ENCODE measurements around the gene PHYH.

Gene PHYH

DNA sequence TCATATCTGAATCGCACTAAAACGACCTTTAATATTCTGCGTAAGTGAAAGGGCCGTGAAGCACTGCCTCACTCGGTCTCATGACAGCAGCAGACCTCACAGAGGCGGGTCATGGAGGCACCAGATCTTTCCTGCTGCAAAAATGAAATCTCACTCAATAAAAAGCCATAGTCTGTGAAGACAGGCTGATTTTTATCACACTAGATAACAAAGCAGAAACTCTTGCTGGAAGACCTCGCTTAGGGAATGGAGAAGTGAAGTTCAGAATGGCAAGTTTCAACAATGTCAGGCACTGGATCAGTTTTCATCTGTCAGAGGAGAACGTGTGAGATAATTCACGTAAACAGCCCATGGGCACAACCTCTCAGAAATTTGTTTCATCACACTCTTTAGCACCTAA is 40.2 kb upstream of the PHYH start:
- Histone ChIP-seq H3K4me2 (ENCODE audit: low read depth, low read length, poor library complexity, severe bottlenecking) (peak overlapping the region; percentile 84), H3K9me2 (replicated peaks; ENCODE audit: insufficient read depth, low read length) (no peaks in the 10 kb centered on the region), H3K27me3 (ENCODE audit: low read length) (no peaks in the 10 kb centered on the region), H3K9me3 (ENCODE audit: insufficient read depth, low read length) (no peaks in the 10 kb centered on the region), H3K9ac (ENCODE audit: low read length) (peak overlapping the region; percentile 26), H3F3A (ENCODE audit: insufficient read depth) (peaks cover 18% of the 10 kb centered on the region), H4K20me1 (ENCODE audit: low read depth, low read length) (no peaks in the 10 kb centered on the region), H3K36me3 (ENCODE audit: low read length) (peaks cover 5% of the 10 kb centered on the region; the same call in 1 of the 2 replicates), H3K4me3 (ENCODE audit: insufficient read depth, low read length, poor library complexity, severe bottlenecking) (peak overlapping the region; percentile 47), H3K27ac (ENCODE audit: low read depth, low read length) (peak overlapping the region; percentile 89), H3K79me2 (ENCODE audit: insufficient read depth, low read length) (peaks cover 67% of the 10 kb centered on the region), H2AFZ (ENCODE audit: low read depth, low read length, severe bottlenecking) (no peak overlapping the region)
- TF ChIP-seq, protein P1, sequence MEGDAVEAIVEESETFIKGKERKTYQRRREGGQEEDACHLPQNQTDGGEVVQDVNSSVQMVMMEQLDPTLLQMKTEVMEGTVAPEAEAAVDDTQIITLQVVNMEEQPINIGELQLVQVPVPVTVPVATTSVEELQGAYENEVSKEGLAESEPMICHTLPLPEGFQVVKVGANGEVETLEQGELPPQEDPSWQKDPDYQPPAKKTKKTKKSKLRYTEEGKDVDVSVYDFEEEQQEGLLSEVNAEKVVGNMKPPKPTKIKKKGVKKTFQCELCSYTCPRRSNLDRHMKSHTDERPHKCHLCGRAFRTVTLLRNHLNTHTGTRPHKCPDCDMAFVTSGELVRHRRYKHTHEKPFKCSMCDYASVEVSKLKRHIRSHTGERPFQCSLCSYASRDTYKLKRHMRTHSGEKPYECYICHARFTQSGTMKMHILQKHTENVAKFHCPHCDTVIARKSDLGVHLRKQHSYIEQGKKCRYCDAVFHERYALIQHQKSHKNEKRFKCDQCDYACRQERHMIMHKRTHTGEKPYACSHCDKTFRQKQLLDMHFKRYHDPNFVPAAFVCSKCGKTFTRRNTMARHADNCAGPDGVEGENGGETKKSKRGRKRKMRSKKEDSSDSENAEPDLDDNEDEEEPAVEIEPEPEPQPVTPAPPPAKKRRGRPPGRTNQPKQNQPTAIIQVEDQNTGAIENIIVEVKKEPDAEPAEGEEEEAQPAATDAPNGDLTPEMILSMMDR (IDR thresholded peaks at IDR 0.05; ENCODE audit: insufficient read depth, low read length, poor library complexity, severe bottlenecking): no peak
- no peak for TF ChIP-seq EZH2phosphoT487 (conservative IDR thresholded peaks at IDR 0.05; ENCODE audit: low read length)

DNA sequence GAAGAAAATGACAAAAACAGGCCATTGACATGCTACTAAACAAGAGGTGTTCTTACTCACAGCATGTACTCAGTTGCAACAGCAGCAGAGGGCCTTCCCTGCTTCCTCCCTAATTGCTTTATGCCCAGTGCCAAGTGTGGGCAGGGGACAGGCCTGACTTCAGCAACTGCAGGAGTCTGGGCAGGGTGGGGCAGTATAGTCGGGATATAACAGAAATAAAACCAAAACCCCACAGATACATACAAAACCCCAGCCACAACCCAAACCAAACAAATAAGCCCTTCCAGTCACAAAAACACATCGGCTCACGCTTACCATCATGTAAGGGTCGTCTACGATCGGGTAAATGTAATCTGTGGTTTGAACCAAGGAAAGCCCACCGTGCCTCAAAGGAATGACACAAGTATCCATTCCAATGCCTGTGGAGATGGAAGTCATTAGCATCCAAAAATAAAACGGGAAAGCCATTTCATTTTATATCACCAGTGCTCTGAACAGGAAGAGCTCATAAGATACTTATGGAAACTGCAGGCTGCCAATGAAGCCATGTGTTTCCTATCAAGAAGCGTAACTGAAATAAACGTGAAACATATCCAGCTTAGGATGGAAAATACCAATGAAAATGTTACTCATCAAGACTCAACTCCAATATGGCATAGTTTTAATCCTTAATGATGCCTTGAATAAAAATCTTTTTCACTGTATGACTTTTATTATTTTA is 38.7 kb upstream of the PHYH start:
- no peaks in the 10 kb centered on the region for H3K9me2 ChIP-seq (replicated peaks; ENCODE audit: insufficient read depth, low read length)
- peaks cover 9% of the 10 kb centered on the region for H3K36me3 ChIP-seq (ENCODE audit: low read length)
- H3K27me3 ChIP-seq (ENCODE audit: low read length): no peaks in the 10 kb centered on the region
- no peak overlapping the region for H3K4me3 ChIP-seq (ENCODE audit: insufficient read depth, low read length, poor library complexity, severe bottlenecking)
- H3K9ac ChIP-seq (ENCODE audit: low read length): no peak overlapping the region
- H2AFZ ChIP-seq (ENCODE audit: low read depth, low read length, severe bottlenecking): no peak overlapping the region
- H3K9me3 ChIP-seq (ENCODE audit: insufficient read depth, low read length): no peaks in the 10 kb centered on the region
- H3K27ac ChIP-seq (ENCODE audit: low read depth, low read length): no peak overlapping the region
- TF ChIP-seq, protein P1 (IDR thresholded peaks at IDR 0.05; ENCODE audit: insufficient read depth, low read length, poor library complexity, severe bottlenecking): no peak
- no peak for TF ChIP-seq EZH2phosphoT487 (conservative IDR thresholded peaks at IDR 0.05; ENCODE audit: low read length)
- H3K4me2 ChIP-seq (ENCODE audit: low read depth, low read length, poor library complexity, severe bottlenecking): no peak overlapping the region
- peaks cover 18% of the 10 kb centered on the region for H3F3A ChIP-seq (ENCODE audit: insufficient read depth)
- no peaks in the 10 kb centered on the region for H4K20me1 ChIP-seq (ENCODE audit: low read depth, low read length)
- peaks cover 52% of the 10 kb centered on the region for H3K79me2 ChIP-seq (ENCODE audit: insufficient read depth, low read length)

DNA sequence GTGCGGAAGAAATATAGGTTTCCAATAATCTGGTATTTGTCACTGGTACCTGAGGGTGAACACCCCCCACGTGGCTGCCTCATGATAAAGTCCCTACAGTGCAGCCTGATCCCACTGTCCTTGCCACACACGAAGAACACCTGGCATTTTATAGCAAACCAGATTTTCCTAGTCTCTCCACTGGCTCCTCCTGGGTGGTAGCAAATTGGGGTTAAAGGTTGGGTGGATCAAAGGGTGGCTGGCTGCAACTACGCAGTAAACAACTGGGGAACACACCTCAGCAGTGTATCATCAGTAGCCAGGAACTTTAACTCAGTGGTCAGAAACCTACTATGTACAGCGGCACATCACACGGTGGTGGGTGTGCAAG is 37.9 kb upstream of the PHYH start:
- TF ChIP-seq, protein P1 (IDR thresholded peaks at IDR 0.05; ENCODE audit: insufficient read depth, low read length, poor library complexity, severe bottlenecking): no peak
- no peak for TF ChIP-seq EZH2phosphoT487 (conservative IDR thresholded peaks at IDR 0.05; ENCODE audit: low read length)
- no peaks in the 10 kb centered on the region for H3K27me3 ChIP-seq (ENCODE audit: low read length)
- H3K9me3 ChIP-seq (ENCODE audit: insufficient read depth, low read length): no peaks in the 10 kb centered on the region
- no peaks in the 10 kb centered on the region for H3K9me2 ChIP-seq (replicated peaks; ENCODE audit: insufficient read depth, low read length)
- no peaks in the 10 kb centered on the region for H4K20me1 ChIP-seq (ENCODE audit: low read depth, low read length)
- H3K4me3 ChIP-seq (ENCODE audit: insufficient read depth, low read length, poor library complexity, severe bottlenecking): no peak overlapping the region
- H3K9ac ChIP-seq (ENCODE audit: low read length): no peak overlapping the region
- H3K36me3 ChIP-seq (ENCODE audit: low read length): peaks cover 9% of the 10 kb centered on the region
- H3K4me2 ChIP-seq (ENCODE audit: low read depth, low read length, poor library complexity, severe bottlenecking): no peak overlapping the region
- no peak overlapping the region for H2AFZ ChIP-seq (ENCODE audit: low read depth, low read length, severe bottlenecking)
- H3K79me2 ChIP-seq (ENCODE audit: insufficient read depth, low read length): peaks cover 46% of the 10 kb centered on the region
- H3F3A ChIP-seq (ENCODE audit: insufficient read depth): peaks cover 18% of the 10 kb centered on the region
- H3K27ac ChIP-seq (ENCODE audit: low read depth, low read length): no peak overlapping the region
